EL (cell line): Measurements from ENCODE around the gene GLCCI1.
"Not testable (repeated sequence)": the region's sequence is repeated elsewhere in the genome, so short reads cannot be mapped to it uniquely, and the experiment has no call there.

Experiments used
- DNase-seq: peaks from one replicate; pipeline ENCODE4 v3.0.0-alpha.2; 2016

The GLCCI1 gene

DNA sequence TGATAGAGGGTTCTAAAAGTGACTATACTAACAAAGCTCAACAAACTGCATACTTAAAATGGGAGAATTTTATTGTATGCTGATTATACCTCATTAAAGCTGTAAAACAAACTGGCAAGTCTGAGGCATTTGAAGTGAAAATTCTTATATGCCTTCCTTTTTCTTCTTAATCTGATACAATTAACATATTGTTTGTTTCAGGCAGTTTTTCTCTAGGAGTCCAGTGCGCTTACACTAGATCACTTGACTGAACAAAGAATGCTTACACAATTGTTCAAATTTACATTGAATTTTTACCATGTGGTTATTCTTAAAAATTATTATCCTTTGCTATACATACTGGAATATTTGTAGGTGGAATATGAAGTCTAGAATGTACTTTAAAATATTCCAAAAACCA, 89.0 kb downstream of the GLCCI1 start:
- no peak for DNase-seq

DNA sequence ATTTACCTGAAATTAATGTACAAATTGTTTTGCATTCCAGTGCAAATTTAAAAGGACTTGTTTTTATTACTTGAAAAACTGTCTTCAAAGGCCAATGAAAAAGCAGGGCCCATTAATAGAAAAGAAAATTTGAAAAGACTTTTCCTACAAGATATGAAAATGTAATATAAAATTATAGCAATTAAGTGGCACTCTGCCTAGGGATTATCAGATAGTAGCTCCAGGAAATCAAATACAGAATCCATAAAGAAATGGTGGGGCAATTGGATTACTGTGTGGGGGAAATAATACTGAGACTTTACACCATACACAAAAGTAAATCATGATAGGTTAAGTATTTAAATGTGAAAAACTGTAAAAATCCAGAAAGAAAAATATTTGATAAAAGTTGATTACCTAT, 89.7 kb downstream of the GLCCI1 start:
- DNase-seq, result no peak

GRCh38 chr7:8058852-8059251, 90.3 kb downstream of the GLCCI1 start:
- DNase-seq, result no peak

- peak; percentile 9 for DNase-seq
Measured at GRCh38 chr7:8060241-8060640, 91.6 kb downstream of the GLCCI1 start.

DNA sequence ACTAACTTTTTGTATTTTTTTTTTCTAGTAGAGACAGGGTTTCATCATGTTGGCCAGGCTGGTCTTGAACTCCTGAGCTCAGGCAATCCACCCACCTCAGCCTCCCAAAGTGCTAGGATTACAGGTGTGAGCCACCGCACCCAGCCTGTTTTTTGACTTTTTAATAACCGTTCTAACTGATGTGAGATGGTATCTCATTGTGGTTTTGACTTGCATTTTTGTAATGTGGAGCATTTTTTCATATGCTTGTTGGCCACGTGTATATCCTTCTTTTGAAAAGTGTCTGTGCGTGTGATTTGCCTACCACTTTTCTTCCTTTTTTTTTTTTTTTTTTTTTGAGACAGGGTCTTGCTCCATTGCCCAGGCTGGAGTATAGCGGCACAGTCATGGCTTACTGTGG, 94.7 kb downstream of the GLCCI1 start:
- DNase-seq, result not testable (repeated sequence)

GRCh38 chr7:8063706-8064297, 95.2 kb downstream of the GLCCI1 start:
- peak; percentile 49 for DNase-seq

GRCh38 chr7:8064828-8065227, 96.2 kb downstream of the GLCCI1 start:
- peak; percentile 39 for DNase-seq

GRCh38 chr7:8065356-8065813, 96.8 kb downstream of the GLCCI1 start:
- DNase-seq, result peak; percentile 87

- DNase-seq, result no peak
Measured at GRCh38 chr7:8068892-8069686, 100.5 kb downstream of the GLCCI1 start.

GRCh38 chr7:8070451-8071180, 102.0 kb downstream of the GLCCI1 start:
- DNase-seq, result no peak

DNA sequence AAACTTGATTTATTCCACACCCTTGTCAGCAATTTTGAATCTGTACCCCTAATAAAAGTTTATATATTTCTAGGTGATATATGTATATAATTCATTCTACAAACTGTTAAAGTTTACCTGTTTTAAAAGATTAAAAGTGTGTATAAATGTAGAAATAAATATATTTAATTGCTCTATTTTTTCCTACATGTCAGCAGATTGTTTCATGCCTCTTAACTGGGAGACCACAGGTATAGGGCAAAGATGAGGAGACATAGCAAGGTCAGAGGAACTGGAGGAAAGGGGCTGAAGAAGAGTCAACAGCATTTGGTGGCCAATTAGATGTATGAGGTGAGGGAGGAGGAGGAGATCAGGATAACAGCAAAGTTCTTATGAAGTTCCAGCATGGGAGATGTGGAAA, 109.8 kb downstream of the GLCCI1 start:
- no peak for DNase-seq

DNA sequence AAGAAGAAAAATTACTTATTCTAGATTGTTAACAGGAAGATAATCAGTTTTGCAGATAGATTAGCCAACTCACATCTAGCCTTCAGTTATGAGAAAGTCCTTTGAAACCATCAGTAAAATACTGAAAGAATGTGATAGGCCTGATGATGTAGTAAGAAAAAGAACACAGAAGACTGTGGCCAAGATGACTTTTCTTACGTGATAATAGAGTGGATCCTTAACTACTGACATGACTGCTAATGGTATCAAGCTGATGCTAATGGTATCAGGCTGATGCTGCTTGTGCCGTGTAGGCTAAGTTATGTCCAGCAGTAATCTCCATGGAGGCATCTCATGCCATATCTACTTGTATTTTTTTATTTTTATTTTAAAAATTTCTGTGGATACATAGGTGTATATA, 114.2 kb downstream of the GLCCI1 start:
- no peak for DNase-seq

- DNase-seq, result no peak
Measured at GRCh38 chr7:8084836-8085235, 116.2 kb downstream of the GLCCI1 start.

- DNase-seq, result no peak
Measured at GRCh38 chr7:8085420-8085819, 116.8 kb downstream of the GLCCI1 start.

- DNase-seq, result no peak
Measured at GRCh38 chr7:8086239-8086638, 117.6 kb downstream of the GLCCI1 start.

DNA sequence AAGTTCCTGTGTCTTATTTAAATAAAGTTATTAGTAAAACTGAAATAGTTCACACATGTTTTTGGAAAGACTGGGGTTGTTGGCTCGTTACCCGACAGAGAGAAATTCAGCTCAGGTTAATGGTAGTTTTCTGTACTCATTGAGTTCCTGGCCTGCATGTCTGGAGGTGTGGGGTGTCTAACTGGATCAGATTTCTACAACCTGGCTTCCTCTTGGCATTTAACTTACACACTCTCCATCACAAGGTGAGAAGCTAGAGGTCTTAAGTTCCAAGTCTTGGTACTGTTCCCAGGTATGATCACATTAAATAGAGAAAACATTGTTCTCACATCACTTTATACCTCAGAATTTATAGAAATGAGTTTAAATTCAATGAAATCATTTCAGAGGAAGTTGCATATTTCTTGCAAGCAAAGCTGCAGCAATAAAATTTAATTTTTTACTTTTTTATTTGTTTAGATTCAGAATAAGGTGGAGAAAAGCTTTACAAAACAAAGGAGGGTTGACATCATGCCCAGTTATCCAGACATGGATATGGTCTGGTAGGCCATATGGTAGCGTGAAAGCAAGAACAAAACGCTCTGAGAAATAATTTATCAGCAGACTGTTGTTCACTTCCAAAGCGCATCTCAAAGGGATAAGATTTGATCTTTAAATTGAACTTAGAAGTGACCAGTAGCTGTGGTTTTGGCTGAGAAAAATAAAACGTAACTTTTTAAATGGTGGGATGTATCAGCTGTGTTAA, 120.6 kb downstream of the GLCCI1 start:
- DNase-seq, result no peak

DNA sequence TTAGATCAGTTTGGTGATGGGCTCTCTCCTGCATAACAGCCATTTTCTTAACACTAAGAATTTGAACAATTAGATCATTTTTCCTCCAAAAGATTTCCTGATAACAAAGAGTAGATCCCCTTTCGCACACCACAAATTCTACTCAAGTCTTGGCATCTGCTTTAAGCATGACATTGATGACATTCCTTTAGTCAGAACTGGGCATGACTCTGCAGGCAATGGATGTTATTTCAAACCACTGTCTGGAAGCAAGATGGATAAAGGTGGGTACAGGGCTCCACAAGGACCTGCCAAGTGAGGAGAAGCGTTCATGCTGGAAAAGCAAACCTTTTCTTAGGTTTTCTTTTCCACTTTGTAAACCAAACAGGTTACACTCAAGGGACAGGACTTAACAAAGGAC, 123.5 kb downstream of the GLCCI1 start:
- peak; percentile 4 for DNase-seq

DNA sequence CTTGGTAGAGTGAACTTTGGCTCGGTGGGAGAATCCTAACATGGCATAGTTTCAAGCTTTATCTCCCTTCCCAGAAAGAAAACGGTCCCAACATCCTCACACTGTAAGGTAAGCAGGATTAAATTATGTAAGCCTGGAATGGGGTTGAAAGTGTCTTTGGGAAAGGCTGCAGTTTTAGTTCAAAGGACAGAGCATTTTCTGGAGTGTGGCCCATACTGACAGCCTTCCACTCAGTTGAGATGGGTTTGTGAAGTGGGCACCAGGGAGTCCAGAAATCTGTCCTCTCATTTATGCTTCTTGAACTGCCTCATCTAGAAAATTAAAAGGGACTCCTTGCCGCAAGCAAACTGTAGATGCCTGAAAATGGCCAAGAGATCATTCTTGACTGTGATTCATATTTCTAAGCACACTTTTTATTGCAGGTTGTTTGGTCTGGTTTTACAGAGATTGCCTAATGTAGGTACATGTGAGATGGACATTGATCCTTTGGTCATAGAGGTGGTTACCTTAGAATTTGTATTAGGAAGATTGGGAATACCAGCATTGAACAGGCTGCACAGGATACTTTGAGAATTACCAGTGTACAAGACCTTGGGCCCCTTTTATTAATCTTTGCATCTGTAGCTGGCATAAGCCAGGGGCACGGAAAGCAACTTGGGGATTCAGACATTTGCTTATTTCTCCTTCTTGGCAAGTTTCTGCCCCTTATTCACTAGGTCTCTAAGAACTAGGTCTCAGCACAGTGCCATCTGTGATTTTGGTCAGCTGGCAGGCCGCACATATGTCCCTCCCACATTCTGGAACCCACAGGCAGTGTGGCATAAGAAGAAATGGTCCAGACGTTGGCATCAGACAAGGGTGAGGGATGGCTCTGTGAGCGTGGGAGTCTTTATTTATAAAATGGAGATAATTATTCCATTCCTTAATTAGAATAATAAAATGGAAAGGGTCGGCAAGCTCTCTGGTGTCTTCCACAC, 125.9 kb downstream of the GLCCI1 start:
- DNase-seq, result no peak

- not testable (repeated sequence) for DNase-seq
Measured at GRCh38 chr7:8101292-8101691, 132.7 kb downstream of the GLCCI1 start.

DNA sequence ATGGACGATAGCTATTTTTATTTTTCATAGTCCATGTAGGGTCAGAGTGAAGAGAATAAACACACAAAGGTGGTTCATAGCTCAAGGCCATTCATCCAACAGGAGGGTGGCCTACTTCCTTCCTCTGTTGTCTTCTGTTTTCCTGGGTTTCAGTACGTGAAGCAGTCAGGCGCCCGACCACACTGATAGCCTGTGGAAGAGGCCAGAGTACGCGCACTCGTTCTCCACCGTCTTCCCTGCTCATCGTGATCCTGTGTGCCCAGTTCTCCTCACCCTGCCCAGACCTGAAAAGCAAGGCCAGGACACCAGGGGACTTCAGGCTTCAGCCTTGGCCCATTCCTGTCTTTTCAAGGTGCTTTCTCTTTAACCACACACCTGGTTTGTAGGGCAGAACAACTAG, 134.7 kb downstream of the GLCCI1 start:
- DNase-seq, result no peak

- no peak for DNase-seq
Measured at GRCh38 chr7:8105449-8106095, 137.0 kb downstream of the GLCCI1 start.
